Measurements from ENCODE around the gene DIDO1. TPM values are rescaled to one million over a fixed set of nuclear protein-coding genes. Genes with fewer than 3 reads are reported as not detected.

DIDO1 gene
- total RNA-seq, 1 experiment from 2014 or later, result 85.9 TPM

- no peak overlapping the region for H3K27ac ChIP-seq (ENCODE audit: insufficient read length, low read depth, low read length)
Observed at GRCh38 chr20:62831361-62831788, 94.9 kb downstream of the DIDO1 start.

More at GRCh38 chr20:62831361-62831788, 94.9 kb downstream of the DIDO1 start:
- Histone ChIP-seq H3K4me1 (ENCODE audit: insufficient read depth, low read length) (peaks cover 2% of the 10 kb centered on the region; the same call in 1 of the 2 replicates), H3T11ph (ENCODE audit: low read length) (no peak overlapping the region), H4K20me1 (ENCODE audit: control insufficient read depth, insufficient read depth, insufficient read length) (no peaks in the 10 kb centered on the region), H3K9ac (ENCODE audit: extremely low read depth, insufficient read length, low read length) (no peak overlapping the region), H2BK5ac (ENCODE audit: insufficient read length, low read length) (no peak overlapping the region), H3K14ac (ENCODE audit: insufficient read depth, low read length) (no peak overlapping the region), H3K79me1 (ENCODE audit: insufficient read depth, low read depth, low read length, poor library complexity, severe bottlenecking) (no peaks in the 10 kb centered on the region), H2BK15ac (ENCODE audit: low read depth, low read length) (no peak overlapping the region), H3K9me3 (ENCODE audit: control insufficient read depth, low read depth, low read length) (no peaks in the 10 kb centered on the region), H3K4ac (ENCODE audit: low read depth, low read length) (no peak overlapping the region), H2AK5ac (ENCODE audit: insufficient read length, low read length) (no peak overlapping the region), H3K56ac (ENCODE audit: insufficient read length, low read depth, low read length) (no peak overlapping the region), H3K23me2 (ENCODE audit: insufficient read length, low read depth, low read length, poor library complexity, severe bottlenecking) (no peaks in the 10 kb centered on the region), H4K5ac (ENCODE audit: insufficient read length, low read depth, low read length) (no peak overlapping the region), H3K23ac (ENCODE audit: insufficient read length, low read depth, low read length) (no peak overlapping the region), H3K18ac (ENCODE audit: insufficient read length, low read depth, low read length) (no peak overlapping the region), H3K4me2 (ENCODE audit: insufficient read depth, insufficient read length, low read length) (no peak overlapping the region), H2BK12ac (ENCODE audit: insufficient read length, low read depth, low read length) (no peak overlapping the region), H2AFZ (ENCODE audit: low read length) (no peak overlapping the region), H2BK120ac (ENCODE audit: low read depth, low read length, poor library complexity, severe bottlenecking) (no peak overlapping the region), H4K91ac (ENCODE audit: insufficient read length, low read depth, low read length) (no peak overlapping the region), H2BK20ac (ENCODE audit: low read depth, low read length, poor library complexity, severe bottlenecking) (no peak overlapping the region), H3K79me2 (ENCODE audit: insufficient read depth, low read length) (no peaks in the 10 kb centered on the region), H4K8ac (replicated peaks; ENCODE audit: insufficient read length, low read depth, low read length) (no peak overlapping the region), H3K27me3 (ENCODE audit: insufficient read depth, low read length) (no peaks in the 10 kb centered on the region)
- Mint-ChIP-seq H3K4me1 (peaks cover 12 to 25% of the 10 kb centered on the region in 2 experiments), H3K4me3 (no peak overlapping the region), H3K27me3 (ENCODE audit: low read depth) (no peaks in the 10 kb centered on the region), H3K9me3 (0 out of 5 replicates have a peak, but pooled peaks cover 0 to 3% of the 10 kb centered on the region in 2 experiments), H3K36me3 (ENCODE audit: insufficient read depth in 1 of 3, low read depth in 3 of 3) (peaks cover 0 to 38% (median 19%) of the 10 kb centered on the region in 3 experiments; a peak in 4 of 7 replicates), H3K27ac (peak overlapping the region in 2 of 3 experiments; percentile 65 to 96; a peak in 3 of 7 replicates)
- no CpG with 5 or more reads among the region's 10 CpGs for WGBS (ENCODE audit: extremely low coverage, insufficient read length, low lambda C conversion rate)
- TF ChIP-seq CTCF (conservative IDR thresholded peaks at IDR 0.05), result no peak
- no peak for DNase-seq
